Prostate gland (tissue), 2 donors: ENCODE measurements around the gene ABTB2. TPM values are rescaled to one million over a fixed set of nuclear protein-coding genes. Genes with fewer than 3 reads are reported as not detected.

ENCODE experiments used
- DNase-seq: peaks from one replicate; pipeline ENCODE4 v3.0.0-alpha.2; 2019; ENCODE audit warnings: low spot score
- H3K27ac ChIP-seq, 2 donors: fragments of 200-600 bp; sonication (generic); 2 replicates each; pipeline ENCODE4 v1.5.1; 2017 to 2019
- H3K27me3 ChIP-seq: fragments of 200-600 bp; sonication (generic); replicated peaks from 2 replicates; pipeline ENCODE4 v1.5.1; 2019; ENCODE audit not compliant: insufficient read depth
- H3K36me3 ChIP-seq, 2 donors: fragments of 200-600 bp; sonication (generic); 1 replicate in 1 of 2; 2 replicates in 1 of 2; pipeline versions ENCODE4 v1.5.1 to v1.8.1; 2017 to 2019
- H3K4me1 ChIP-seq: fragments of 200-600 bp; sonication (generic); replicated peaks from 2 replicates; pipeline ENCODE4 v1.5.1; 2019
- H3K4me3 ChIP-seq, 2 donors: fragments of 200-600 bp; sonication (generic); 2 replicates each; pipeline ENCODE4 v1.5.1; 2017 to 2019
- H3K9me3 ChIP-seq: fragments of 200-600 bp; sonication (generic); 2 replicates; pipeline ENCODE4 v1.5.1; 2017
- POLR2A ChIP-seq: fragments of 450-650 bp; IDR thresholded peaks from one replicate; pipeline ENCODE4 v1.6.1; 2016; ENCODE audit warnings: antibody characterized with exemption, mild to moderate bottlenecking
- POLR2AphosphoS5 ChIP-seq: sonication (generic); formaldehyde crosslinking; IDR thresholded peaks from one replicate; pipeline ENCODE4 v1.6.1; 2017; ENCODE audit warnings: antibody characterized with exemption
- WGBS: methylation state at CpG from one replicate; pipeline ENCODE4 v1.1.5; 2018; 5-methylcytosine and 5-hydroxymethylcytosine counted together
- intact Hi-C: fragments of 100-400 bp; cut with DNase I; formaldehyde crosslinking; loops from one replicate; pipeline ENCODE4 v1.14.2; 2022
- total RNA-seq, 2 donors: library from RNA; depleted of rRNA; stranded (reverse); fragments of >200 nt; gene quantifications; one replicate each; pipeline ENCODE4 v1.1.0, GENCODE V29; 2016
- TF ChIP-seq, protein P1 (sequence below), 4 experiments: fragments of 200-600 bp in 2 of 4; fragments of 450-650 bp in 2 of 4; sonication (generic) in 2 of 4; IDR thresholded peaks; 1 replicate in 3 of 4; 2 replicates in 1 of 4; pipeline ENCODE4 v1.5.1; 2016 to 2019; ENCODE audit warnings: antibody characterized with exemption in 4 of 4, mild to moderate bottlenecking in 2 of 4, moderate library complexity in 2 of 4

Gene ABTB2
- total RNA-seq, 2 donors from 2014 or later, result 3.0 to 13.7 TPM

GRCh38 chr11:34190192-34191139 is 167.3 kb downstream of the ABTB2 start:
- DNase-seq, result no peak
- 94% methylated on average over 8 of the region's 8 CpGs for WGBS
- no peak for TF ChIP-seq POLR2AphosphoS5
- TF ChIP-seq, protein P1, sequence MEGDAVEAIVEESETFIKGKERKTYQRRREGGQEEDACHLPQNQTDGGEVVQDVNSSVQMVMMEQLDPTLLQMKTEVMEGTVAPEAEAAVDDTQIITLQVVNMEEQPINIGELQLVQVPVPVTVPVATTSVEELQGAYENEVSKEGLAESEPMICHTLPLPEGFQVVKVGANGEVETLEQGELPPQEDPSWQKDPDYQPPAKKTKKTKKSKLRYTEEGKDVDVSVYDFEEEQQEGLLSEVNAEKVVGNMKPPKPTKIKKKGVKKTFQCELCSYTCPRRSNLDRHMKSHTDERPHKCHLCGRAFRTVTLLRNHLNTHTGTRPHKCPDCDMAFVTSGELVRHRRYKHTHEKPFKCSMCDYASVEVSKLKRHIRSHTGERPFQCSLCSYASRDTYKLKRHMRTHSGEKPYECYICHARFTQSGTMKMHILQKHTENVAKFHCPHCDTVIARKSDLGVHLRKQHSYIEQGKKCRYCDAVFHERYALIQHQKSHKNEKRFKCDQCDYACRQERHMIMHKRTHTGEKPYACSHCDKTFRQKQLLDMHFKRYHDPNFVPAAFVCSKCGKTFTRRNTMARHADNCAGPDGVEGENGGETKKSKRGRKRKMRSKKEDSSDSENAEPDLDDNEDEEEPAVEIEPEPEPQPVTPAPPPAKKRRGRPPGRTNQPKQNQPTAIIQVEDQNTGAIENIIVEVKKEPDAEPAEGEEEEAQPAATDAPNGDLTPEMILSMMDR (IDR thresholded peaks at IDR 0.05), result no peak
- no peak for TF ChIP-seq POLR2A

GRCh38 chr11:34189191-34189590 is 168.6 kb downstream of the ABTB2 start:
- DNase-seq, result no peak
- TF ChIP-seq, protein P1 (IDR thresholded peaks at IDR 0.05), result no peak
- TF ChIP-seq POLR2AphosphoS5 (no peak), POLR2A (no peak)
- Histone ChIP-seq H3K27me3 (no peaks in the 10 kb centered on the region), H3K27ac (no peak overlapping the region), H3K4me3 (no peak overlapping the region), H3K4me1 (no peaks in the 10 kb centered on the region), H3K36me3 (no peaks in the 10 kb centered on the region), H3K9me3 (no peaks in the 10 kb centered on the region)
- intact Hi-C loops, result no loop called here
- WGBS, result 87% methylated on average over 9 of the region's 9 CpGs

More at GRCh38 chr11:34190192-34191139, 167.3 kb downstream of the ABTB2 start:
- H3K9me3 ChIP-seq, result no peaks in the 10 kb centered on the region
- no peak overlapping the region for H3K4me3 ChIP-seq
- intact Hi-C loops, result no loop called here
- no peaks in the 10 kb centered on the region for H3K36me3 ChIP-seq
- H3K27ac ChIP-seq, result no peak overlapping the region
- no peaks in the 10 kb centered on the region for H3K4me1 ChIP-seq
- no peaks in the 10 kb centered on the region for H3K27me3 ChIP-seq

DNA sequence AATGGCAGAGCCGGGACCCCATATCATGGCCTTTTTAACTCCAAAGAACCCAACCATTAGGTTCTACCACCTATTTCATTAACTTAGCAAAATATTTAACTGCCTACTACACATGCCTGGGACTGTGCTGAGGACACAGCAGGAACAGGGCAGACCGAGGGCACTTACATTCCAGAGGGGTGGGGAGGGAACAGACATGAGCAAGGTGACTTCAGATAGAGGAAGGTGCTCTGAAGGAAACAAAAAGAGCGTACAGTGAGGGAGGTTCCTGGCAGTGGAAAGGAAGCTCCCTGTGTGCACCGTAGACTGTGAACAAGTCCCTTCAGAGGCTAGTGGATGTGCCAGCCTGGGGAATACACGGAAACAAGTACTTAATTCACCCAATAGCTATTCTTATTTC is 169.6 kb downstream of the ABTB2 start:
- 56% methylated on average over 5 of the region's 5 CpGs for WGBS
- H3K9me3 ChIP-seq, result no peaks in the 10 kb centered on the region
- H3K4me3 ChIP-seq, result no peak overlapping the region
- H3K27me3 ChIP-seq, result no peaks in the 10 kb centered on the region
- no peak for DNase-seq
- H3K36me3 ChIP-seq, result no peaks in the 10 kb centered on the region
- no peak for TF ChIP-seq POLR2A
- no peak for TF ChIP-seq POLR2AphosphoS5
- TF ChIP-seq, protein P1 (IDR thresholded peaks at IDR 0.05), result no peak
- H3K4me1 ChIP-seq, result no peaks in the 10 kb centered on the region
- H3K27ac ChIP-seq, result no peak overlapping the region
- intact Hi-C loops, result no loop called here

DNA sequence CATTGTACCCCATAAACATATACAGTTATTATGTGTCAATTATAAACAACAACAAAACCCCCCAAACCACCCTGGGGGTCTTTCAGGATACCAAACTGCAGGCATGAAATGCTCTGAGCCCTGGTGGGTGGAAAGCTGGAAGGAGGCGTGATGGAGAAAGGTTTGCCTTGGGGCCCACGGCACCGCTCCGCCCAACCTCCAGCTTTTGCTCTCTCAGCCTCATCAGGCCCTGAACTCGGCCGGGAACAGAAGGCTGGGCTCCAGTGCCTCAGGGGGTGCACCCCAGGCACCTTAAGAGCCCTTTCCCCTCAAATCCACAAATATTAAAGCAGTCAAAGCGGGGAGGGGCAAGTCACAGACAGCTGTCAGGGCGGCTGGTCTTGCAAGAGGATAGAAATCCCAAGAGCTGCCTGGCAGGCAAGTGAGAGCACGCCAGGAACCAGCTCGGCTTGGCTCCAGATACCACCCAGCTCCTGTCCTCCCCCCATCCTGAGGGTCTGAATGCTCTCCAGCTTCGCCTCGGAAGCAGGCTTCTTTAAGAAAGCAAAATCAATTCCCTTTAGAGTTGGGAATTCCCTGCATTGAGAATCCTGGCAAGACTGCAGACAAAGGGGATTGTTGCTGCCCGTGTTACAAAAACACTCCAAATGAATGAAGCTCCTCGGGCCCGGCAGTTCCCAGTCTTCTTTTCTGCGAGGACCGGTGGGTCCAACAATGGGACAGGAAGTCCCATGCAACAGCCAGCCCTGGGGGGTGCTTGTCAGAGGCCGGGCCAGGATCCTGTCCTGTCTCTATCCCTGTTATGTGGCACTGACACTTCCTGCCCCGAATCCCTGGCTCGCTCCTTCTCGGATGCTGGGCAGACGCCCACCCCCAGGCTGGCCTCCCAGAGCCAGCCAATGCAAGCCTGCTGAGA is 171.6 kb downstream of the ABTB2 start:
- TF ChIP-seq POLR2A (no peak), POLR2AphosphoS5 (no peak)
- TF ChIP-seq, protein P1 (IDR thresholded peaks at IDR 0.05), result no peak
- WGBS, result 45% methylated on average over 22 of the region's 22 CpGs
- intact Hi-C loops, result no loop called here

More for the DNA sequence above, 171.6 kb downstream of the ABTB2 start:
- DNase-seq, result no peak
- Histone ChIP-seq H3K4me1 (no peaks in the 10 kb centered on the region), H3K9me3 (no peaks in the 10 kb centered on the region), H3K27me3 (no peaks in the 10 kb centered on the region), H3K36me3 (no peaks in the 10 kb centered on the region), H3K27ac (no peak overlapping the region), H3K4me3 (no peak overlapping the region)
